OCI-LY3 (cell line): ENCODE data around the gene VIT.

ENCODE experiments used
- H2AFZ ChIP-seq: fragments of 200-600, 300-600 bp; shearing (Covaris generic); 2 replicates; pipeline ENCODE4 v1.6.0; 2014; ENCODE audit warnings: antibody characterized with exemption, low read depth, low read length
- H3K27ac ChIP-seq: fragments of 200-600, 300-600 bp; sonication (generic); 2 replicates; pipeline ENCODE4 v1.5.1; 2014; ENCODE audit warnings: mild to moderate bottlenecking, low read length, moderate library complexity, mixed read lengths
- H3K27me3 ChIP-seq: fragments of 200-600, 300-600 bp; sonication (generic); 2 replicates; pipeline ENCODE4 v1.6.1; 2014; ENCODE audit warnings: low read depth, low read length, mixed read lengths
- H3K36me3 ChIP-seq: fragments of 200-600, 300-600 bp; sonication (generic); replicated peaks from 2 replicates; pipeline ENCODE3; 2014; ENCODE audit warnings: low read depth, low read length, mixed read lengths
- H3K4me1 ChIP-seq: fragments of 300-600, 200-600 bp; sonication (generic); 2 replicates; pipeline ENCODE4 v1.6.1; 2014; ENCODE audit warnings: low read length, mixed read lengths
- H3K4me2 ChIP-seq: fragments of 200-600, 300-600 bp; sonication (generic); 2 replicates; pipeline ENCODE4 v1.6.1; 2014; ENCODE audit warnings: low read length, mixed read lengths
- H3K4me3 ChIP-seq: fragments of 300-600, 200-600 bp; sonication (generic); 2 replicates; pipeline ENCODE4 v1.5.1; 2014; ENCODE audit warnings: antibody characterized with exemption, mild to moderate bottlenecking, low read length, moderate library complexity
- H3K79me2 ChIP-seq: fragments of 300-600, 200-600 bp; shearing (Covaris generic); 2 replicates; pipeline ENCODE4 v1.6.1; 2014; ENCODE audit warnings: mild to moderate bottlenecking, low read length, mixed read lengths
- H3K9ac ChIP-seq: fragments of 300-600, 200-600 bp; shearing (Covaris generic); 2 replicates; pipeline ENCODE4 v1.6.0; 2014; ENCODE audit warnings: mild to moderate bottlenecking, low read length, moderate library complexity
- H3K9me3 ChIP-seq: fragments of 200-600, 300-600 bp; shearing (Covaris generic); 2 replicates; pipeline ENCODE4 v1.6.1; 2014; ENCODE audit warnings: low read length, mixed read lengths; ENCODE audit not compliant: insufficient read depth
- H4K20me1 ChIP-seq: fragments of 200-600, 300-600 bp; sonication (generic); 2 replicates; pipeline ENCODE4 v1.6.1; 2016; ENCODE audit warnings: low read length, mixed read lengths; ENCODE audit not compliant: insufficient read depth
- CTCF ChIP-seq: fragments of 200-600, 300-600 bp; sonication (generic); IDR thresholded peaks from 2 replicates; pipeline ENCODE4 v1.5.1; 2014; ENCODE audit warnings: antibody characterized with exemption, low read length, low read depth
- EZH2phosphoT487 ChIP-seq: fragments of 200-600 bp; shearing (Covaris generic); IDR thresholded peaks from 2 replicates; pipeline ENCODE4 v1.6.1; 2018; ENCODE audit warnings: antibody characterized with exemption, mixed run types, low read depth

Gene VIT

GRCh38 chr2:36731941-36732672 lies 35.6 kb downstream of the VIT start:
- Histone ChIP-seq H3K9ac (no peak overlapping the region), H4K20me1 (no peaks in the 10 kb centered on the region), H3K9me3 (no peaks in the 10 kb centered on the region), H3K79me2 (no peaks in the 10 kb centered on the region), H3K4me2 (no peak overlapping the region), H3K36me3 (no peaks in the 10 kb centered on the region), H3K27me3 (no peaks in the 10 kb centered on the region), H3K4me3 (no peak overlapping the region), H2AFZ (no peak overlapping the region), H3K4me1 (no peaks in the 10 kb centered on the region), H3K27ac (no peak overlapping the region)
- TF ChIP-seq CTCF (no peak), EZH2phosphoT487 (no peak)

- Histone ChIP-seq H3K36me3 (no peaks in the 10 kb centered on the region), H3K4me3 (no peak overlapping the region), H3K79me2 (no peaks in the 10 kb centered on the region), H4K20me1 (no peaks in the 10 kb centered on the region), H3K4me1 (no peaks in the 10 kb centered on the region), H3K27ac (no peak overlapping the region), H3K9ac (no peak overlapping the region), H2AFZ (no peak overlapping the region), H3K9me3 (no peaks in the 10 kb centered on the region), H3K4me2 (no peak overlapping the region), H3K27me3 (no peaks in the 10 kb centered on the region)
- TF ChIP-seq EZH2phosphoT487 (no peak), CTCF (no peak)
Measured at GRCh38 chr2:36732673-36733036, 36.1 kb downstream of the VIT start.

- H3K9me3 ChIP-seq = no peaks in the 10 kb centered on the region
- no peak for TF ChIP-seq EZH2phosphoT487
- no peak for TF ChIP-seq CTCF
- H3K27ac ChIP-seq = no peak overlapping the region
- H3K4me2 ChIP-seq = no peak overlapping the region
- no peaks in the 10 kb centered on the region for H3K79me2 ChIP-seq
- no peak overlapping the region for H2AFZ ChIP-seq
- no peak overlapping the region for H3K4me3 ChIP-seq
- no peaks in the 10 kb centered on the region for H3K4me1 ChIP-seq
- no peaks in the 10 kb centered on the region for H3K36me3 ChIP-seq
- H3K27me3 ChIP-seq = no peaks in the 10 kb centered on the region
- no peaks in the 10 kb centered on the region for H4K20me1 ChIP-seq
- no peak overlapping the region for H3K9ac ChIP-seq
Measured at GRCh38 chr2:36733215-36733614, 36.7 kb downstream of the VIT start.

GRCh38 chr2:36734304-36734703 lies 37.8 kb downstream of the VIT start:
- Histone ChIP-seq H3K27me3 (no peaks in the 10 kb centered on the region), H4K20me1 (no peaks in the 10 kb centered on the region), H3K36me3 (no peaks in the 10 kb centered on the region), H2AFZ (no peak overlapping the region), H3K27ac (no peak overlapping the region), H3K9ac (no peak overlapping the region), H3K9me3 (no peaks in the 10 kb centered on the region), H3K4me2 (no peak overlapping the region), H3K4me3 (no peak overlapping the region), H3K79me2 (no peaks in the 10 kb centered on the region), H3K4me1 (no peaks in the 10 kb centered on the region)
- TF ChIP-seq CTCF (no peak), EZH2phosphoT487 (no peak)
